ENCODE results near the gene SCAMP2. TPM values are rescaled to one million over a fixed set of nuclear protein-coding genes. Genes with fewer than 3 reads are reported as not detected.

The SCAMP2 gene
- total and polyA plus RNA-seq, 2 donors (not counting 1 experiment from before 2014, with no cell fraction given) = 15.5 to 86.2 TPM

- DNase-seq (ENCODE audit: low read depth in 2 of 2) = no peak
- no peak overlapping the region for H3K9ac ChIP-seq (ENCODE audit: insufficient read depth, low read length)
These were observed 34.2 kb downstream of the SCAMP2 start for GRCh38 chr15:74838746-74839525.

GRCh38 chr15:74838137-74838516 lies 35.0 kb downstream of the SCAMP2 start:
- H3K36me3 ChIP-seq (ENCODE audit: control insufficient read depth, insufficient read depth, low read length) = no peaks in the 10 kb centered on the region
- H4K20me1 ChIP-seq (ENCODE audit: control insufficient read depth, extremely low read depth, insufficient read depth, low read length) = no peaks in the 10 kb centered on the region
- DNase-seq (ENCODE audit: low read depth in 2 of 2) = no peak
- no peak overlapping the region for H3K27ac ChIP-seq (ENCODE audit: insufficient read depth, low read length)
- H3K4me1 ChIP-seq (ENCODE audit: control insufficient read depth, extremely low read depth, insufficient read depth, low read length) = peaks cover 3% of the 10 kb centered on the region
- TF ChIP-seq, protein P1, sequence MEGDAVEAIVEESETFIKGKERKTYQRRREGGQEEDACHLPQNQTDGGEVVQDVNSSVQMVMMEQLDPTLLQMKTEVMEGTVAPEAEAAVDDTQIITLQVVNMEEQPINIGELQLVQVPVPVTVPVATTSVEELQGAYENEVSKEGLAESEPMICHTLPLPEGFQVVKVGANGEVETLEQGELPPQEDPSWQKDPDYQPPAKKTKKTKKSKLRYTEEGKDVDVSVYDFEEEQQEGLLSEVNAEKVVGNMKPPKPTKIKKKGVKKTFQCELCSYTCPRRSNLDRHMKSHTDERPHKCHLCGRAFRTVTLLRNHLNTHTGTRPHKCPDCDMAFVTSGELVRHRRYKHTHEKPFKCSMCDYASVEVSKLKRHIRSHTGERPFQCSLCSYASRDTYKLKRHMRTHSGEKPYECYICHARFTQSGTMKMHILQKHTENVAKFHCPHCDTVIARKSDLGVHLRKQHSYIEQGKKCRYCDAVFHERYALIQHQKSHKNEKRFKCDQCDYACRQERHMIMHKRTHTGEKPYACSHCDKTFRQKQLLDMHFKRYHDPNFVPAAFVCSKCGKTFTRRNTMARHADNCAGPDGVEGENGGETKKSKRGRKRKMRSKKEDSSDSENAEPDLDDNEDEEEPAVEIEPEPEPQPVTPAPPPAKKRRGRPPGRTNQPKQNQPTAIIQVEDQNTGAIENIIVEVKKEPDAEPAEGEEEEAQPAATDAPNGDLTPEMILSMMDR (conservative IDR thresholded peaks at IDR 0.05 in 1 of 2, IDR thresholded peaks at IDR 0.05 in 1 of 2; ENCODE audit: low read depth in 1 of 2, low read length in 2 of 2) = no peak
- TF ChIP-seq EZH2 (IDR thresholded peaks at IDR 0.05; ENCODE audit: low read length, missing control alignments) = no peak
- no peak overlapping the region for H3K4me3 ChIP-seq (replicated peaks in 1 of 4; ENCODE audit: control extremely low read depth in 1 of 4, insufficient read depth in 1 of 4, low read depth in 3 of 4, low read length in 4 of 4)
- no peak overlapping the region for H3K9ac ChIP-seq (ENCODE audit: insufficient read depth, low read length)
- no peaks in the 10 kb centered on the region for H3K79me2 ChIP-seq (ENCODE audit: control insufficient read depth, insufficient read depth, low read length)
- H3K27me3 ChIP-seq (ENCODE audit: control insufficient read depth, insufficient read depth, low read length) = no peaks in the 10 kb centered on the region
- no peak overlapping the region for H2AFZ ChIP-seq (ENCODE audit: low read length)
- no peaks in the 10 kb centered on the region for H3K9me3 ChIP-seq (ENCODE audit: control insufficient read depth, insufficient read depth, low read depth, low read length)
- no peak overlapping the region for H3K4me2 ChIP-seq (ENCODE audit: extremely low read depth, insufficient read depth, low read length)

More at GRCh38 chr15:74838746-74839525, 34.2 kb downstream of the SCAMP2 start:
- H3K27ac ChIP-seq (ENCODE audit: insufficient read depth, low read length) = no peak overlapping the region
- no peak overlapping the region for H3K4me3 ChIP-seq (replicated peaks in 1 of 4; ENCODE audit: control extremely low read depth in 1 of 4, insufficient read depth in 1 of 4, low read depth in 3 of 4, low read length in 4 of 4)
- no peaks in the 10 kb centered on the region for H3K79me2 ChIP-seq (ENCODE audit: control insufficient read depth, insufficient read depth, low read length)
- no peak overlapping the region for H2AFZ ChIP-seq (ENCODE audit: low read length)
- H3K36me3 ChIP-seq (ENCODE audit: control insufficient read depth, insufficient read depth, low read length) = no peaks in the 10 kb centered on the region
- H3K9me3 ChIP-seq (ENCODE audit: control insufficient read depth, insufficient read depth, low read depth, low read length) = no peaks in the 10 kb centered on the region
- TF ChIP-seq, protein P1 (conservative IDR thresholded peaks at IDR 0.05 in 1 of 2, IDR thresholded peaks at IDR 0.05 in 1 of 2; ENCODE audit: low read depth in 1 of 2, low read length in 2 of 2) = no peak
- no peak for TF ChIP-seq EZH2 (IDR thresholded peaks at IDR 0.05; ENCODE audit: low read length, missing control alignments)
- H3K27me3 ChIP-seq (ENCODE audit: control insufficient read depth, insufficient read depth, low read length) = no peaks in the 10 kb centered on the region
- H4K20me1 ChIP-seq (ENCODE audit: control insufficient read depth, extremely low read depth, insufficient read depth, low read length) = no peaks in the 10 kb centered on the region
- H3K4me2 ChIP-seq (ENCODE audit: extremely low read depth, insufficient read depth, low read length) = no peak overlapping the region
- H3K4me1 ChIP-seq (ENCODE audit: control insufficient read depth, extremely low read depth, insufficient read depth, low read length) = peaks cover 7% of the 10 kb centered on the region

DNA sequence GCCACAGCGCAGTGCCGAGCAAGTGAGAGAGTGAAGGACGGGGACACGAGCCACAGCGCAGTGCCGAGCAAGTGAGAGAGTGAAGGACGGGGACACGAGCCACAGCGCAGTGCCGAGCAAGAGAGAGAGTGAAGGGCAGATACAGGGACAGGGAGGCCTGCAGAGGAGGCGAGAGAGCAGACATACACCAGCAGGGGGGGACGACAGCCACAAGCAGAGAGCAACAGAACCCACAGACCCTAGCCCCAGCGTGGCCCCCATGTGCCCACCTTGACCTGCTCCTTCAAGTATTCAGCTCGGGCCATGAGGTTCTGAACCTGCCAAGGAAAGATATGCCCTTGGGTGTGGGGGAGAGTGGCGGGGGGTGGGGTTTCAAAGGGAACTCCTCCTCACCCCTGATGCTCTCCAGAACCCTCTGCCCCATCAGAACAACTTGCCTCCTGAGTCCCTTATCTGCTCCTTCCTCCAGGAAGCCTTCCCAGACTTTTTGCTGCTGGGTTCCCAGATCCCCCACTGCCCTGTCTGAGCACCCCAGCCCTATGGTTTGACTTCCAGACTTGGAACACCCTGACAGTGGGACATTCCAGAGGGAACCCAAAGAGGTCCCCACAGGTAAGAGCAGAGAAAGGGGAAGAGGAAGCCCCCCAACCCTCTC lies 35.6 kb downstream of the SCAMP2 start:
- no peak for TF ChIP-seq EZH2 (IDR thresholded peaks at IDR 0.05; ENCODE audit: low read length, missing control alignments)
- TF ChIP-seq, protein P1 (conservative IDR thresholded peaks at IDR 0.05 in 1 of 2, IDR thresholded peaks at IDR 0.05 in 1 of 2; ENCODE audit: low read depth in 1 of 2, low read length in 2 of 2) = no peak
- H3K79me2 ChIP-seq (ENCODE audit: control insufficient read depth, insufficient read depth, low read length) = no peaks in the 10 kb centered on the region
- H3K9ac ChIP-seq (ENCODE audit: insufficient read depth, low read length) = no peak overlapping the region
- H3K4me3 ChIP-seq (replicated peaks in 1 of 4; ENCODE audit: control extremely low read depth in 1 of 4, insufficient read depth in 1 of 4, low read depth in 3 of 4, low read length in 4 of 4) = no peak overlapping the region
- H2AFZ ChIP-seq (ENCODE audit: low read length) = no peak overlapping the region
- H3K36me3 ChIP-seq (ENCODE audit: control insufficient read depth, insufficient read depth, low read length) = no peaks in the 10 kb centered on the region
- no peaks in the 10 kb centered on the region for H3K9me3 ChIP-seq (ENCODE audit: control insufficient read depth, insufficient read depth, low read depth, low read length)
- H3K4me2 ChIP-seq (ENCODE audit: extremely low read depth, insufficient read depth, low read length) = no peak overlapping the region
- DNase-seq (ENCODE audit: low read depth in 2 of 2) = no peak
- no peaks in the 10 kb centered on the region for H4K20me1 ChIP-seq (ENCODE audit: control insufficient read depth, extremely low read depth, insufficient read depth, low read length)
- no peak overlapping the region for H3K27ac ChIP-seq (ENCODE audit: insufficient read depth, low read length)
- no peaks in the 10 kb centered on the region for H3K27me3 ChIP-seq (ENCODE audit: control insufficient read depth, insufficient read depth, low read length)
- H3K4me1 ChIP-seq (ENCODE audit: control insufficient read depth, extremely low read depth, insufficient read depth, low read length) = peaks cover 3% of the 10 kb centered on the region
